Esophagus muscularis mucosa (tissue), 4 donors: ENCODE results near the gene PLIN1. TPM values are rescaled to one million over a fixed set of nuclear protein-coding genes. Genes with fewer than 3 reads are reported as not detected.
A peak's percentile ranks its signal among the peaks of the same experiment; 100 is the strongest.

ENCODE experiments used
- DNase-seq: peaks from one replicate; pipeline ENCODE4 v3.0.0-alpha.2; 2017; ENCODE audit errors: extremely low spot score
- H3K27ac ChIP-seq, 4 donors: fragments of 200-600 bp; sonication (generic); replicated peaks in 1 of 4; 1 replicate in 3 of 4; 2 replicates in 1 of 4; pipeline ENCODE4 v1.5.1; 2016 to 2019; ENCODE audit warnings: mild to moderate bottlenecking in 1 of 4
- H3K27me3 ChIP-seq, 4 donors: fragments of 200-600 bp; sonication (generic); one replicate each; pipeline versions ENCODE4 v1.5.1 to v1.6.0; 2016 to 2019
- H3K36me3 ChIP-seq, 4 donors: fragments of 200-600 bp; sonication (generic); one replicate each; pipeline ENCODE4 v1.5.1; 2016 to 2019
- H3K4me1 ChIP-seq, 4 donors: fragments of 200-600 bp; sonication (generic); one replicate each; pipeline ENCODE4 v1.5.1; 2016 to 2019
- H3K4me3 ChIP-seq, 4 donors: fragments of 200-600 bp; sonication (generic); 1 replicate in 2 of 4; 2 replicates in 2 of 4; pipeline ENCODE4 v1.5.1; 2016 to 2019; ENCODE audit warnings: mild to moderate bottlenecking in 4 of 4, moderate library complexity in 1 of 4
- H3K9me3 ChIP-seq, 4 donors: fragments of 200-600 bp; sonication (generic); 1 replicate in 3 of 4; 2 replicates in 1 of 4; pipeline ENCODE4 v1.5.1; 2016 to 2019
- CTCF ChIP-seq, 3 experiments: fragments of 200-600 bp in 2 of 3; fragments of 450-650 bp in 1 of 3; sonication (generic) in 2 of 3; IDR thresholded peaks; one replicate each; pipeline ENCODE4 v1.5.1; 2017 to 2019; ENCODE audit warnings: antibody characterized with exemption in 3 of 3, mild to moderate bottlenecking in 2 of 3, moderate library complexity in 1 of 3
- EP300 ChIP-seq: sonication (generic); formaldehyde crosslinking; IDR thresholded peaks from one replicate; pipeline ENCODE4 v1.6.1; 2017; ENCODE audit warnings: antibody characterized with exemption
- POLR2A ChIP-seq: fragments of 450-650 bp; IDR thresholded peaks from one replicate; pipeline ENCODE4 v1.6.1; 2017; ENCODE audit warnings: antibody characterized with exemption, moderate library complexity, mild to moderate bottlenecking, low read depth
- POLR2AphosphoS5 ChIP-seq, 2 donors: sonication (generic); formaldehyde crosslinking; IDR thresholded peaks; one replicate each; pipeline ENCODE4 v1.6.1; 2017; ENCODE audit warnings: antibody characterized with exemption in 2 of 2
- WGBS: methylation state at CpG from one replicate; pipeline ENCODE4 v1.1.5; 2018; 5-methylcytosine and 5-hydroxymethylcytosine counted together
- intact Hi-C: fragments of 100-400 bp; cut with DNase I; formaldehyde crosslinking; loops from one replicate; pipeline ENCODE4 v1.15.1; 2023
- total RNA-seq, 4 donors: library from RNA; depleted of rRNA; stranded (reverse); fragments of >200 nt; gene quantifications; one replicate each; pipeline versions ENCODE4 v1.1.0 to v1.2.1, GENCODE V29; 2016

Gene PLIN1
- total RNA-seq, 4 donors from 2014 or later = 0.99 to 5.8 (median 2.8) TPM

- intact Hi-C loops = loop anchor here (5.0 to 10.0 kb wide), 2 partner anchors 43 to 225 kb away; partner anchors contain the start of genes PEX11A and WDR93
Observed at GRCh38 chr15:89649716-89650115, 29.5 kb downstream of the PLIN1 start.

DNA sequence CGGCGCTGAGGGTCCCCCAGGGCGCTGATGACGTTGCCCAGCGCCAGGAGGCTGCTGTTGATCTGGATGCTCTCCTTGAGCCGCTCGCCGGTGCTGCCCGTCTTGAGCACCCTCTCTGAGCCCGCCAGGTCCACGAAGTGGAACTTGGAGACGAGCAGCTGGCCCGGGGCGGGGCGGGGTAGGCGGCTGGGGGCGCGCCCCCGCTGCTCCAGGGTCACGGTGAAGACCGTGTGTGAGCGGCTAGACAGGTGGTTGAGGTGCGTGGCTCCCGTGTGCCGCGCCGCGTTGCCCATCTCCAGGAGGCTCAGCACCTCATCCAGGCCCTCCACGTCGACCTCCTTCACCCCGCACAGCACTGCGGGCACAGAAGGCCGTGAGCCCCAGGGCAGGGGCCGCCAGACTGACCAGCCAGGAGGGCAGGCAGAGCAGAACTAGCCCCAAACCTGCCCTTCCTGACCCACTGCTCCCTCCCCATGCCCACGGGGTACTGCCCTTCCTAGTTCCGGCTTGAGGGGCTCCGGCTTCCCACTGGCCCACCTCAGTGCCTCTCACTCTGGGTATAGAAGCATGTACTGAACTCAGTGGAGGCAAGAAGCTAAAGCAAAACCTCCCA lies 30.0 kb downstream of the PLIN1 start:
- TF ChIP-seq EP300 (no peak), POLR2AphosphoS5 (IDR thresholded peaks at IDR 0.05) (no peak), POLR2A (no peak), CTCF (IDR thresholded peaks at IDR 0.05) (no peak)
- Histone ChIP-seq H3K36me3 (peaks cover 0 to 46% (median 21%) of the 10 kb centered on the region in 4 donors), H3K4me3 (no peak overlapping the region), H3K27me3 (no peaks in the 10 kb centered on the region), H3K9me3 (no peaks in the 10 kb centered on the region), H3K27ac (no peak overlapping the region), H3K4me1 (peaks cover 3 to 29% (median 12%) of the 10 kb centered on the region in 4 donors)
- intact Hi-C loops = loop anchor here (5.0 to 10.0 kb wide), 2 partner anchors 43 to 226 kb away; partner anchors contain the start of genes PEX11A and WDR93
- no peak for DNase-seq
- 93% methylated on average over 26 of the region's 37 CpGs for WGBS

More at GRCh38 chr15:89649716-89650115, 29.5 kb downstream of the PLIN1 start:
- H3K27ac ChIP-seq = no peak overlapping the region
- peaks cover 8 to 35% (median 18%) of the 10 kb centered on the region in 4 donors for H3K4me1 ChIP-seq
- no peaks in the 10 kb centered on the region for H3K9me3 ChIP-seq
- peaks cover 0 to 4% (median 0%) of the 10 kb centered on the region in 4 donors for H3K27me3 ChIP-seq
- no peak for TF ChIP-seq EP300
- no peak for TF ChIP-seq POLR2A
- no peak for TF ChIP-seq CTCF (IDR thresholded peaks at IDR 0.05)
- TF ChIP-seq POLR2AphosphoS5 (IDR thresholded peaks at IDR 0.05) = no peak
- peaks cover 0 to 41% (median 20%) of the 10 kb centered on the region in 4 donors for H3K36me3 ChIP-seq
- WGBS = 94% methylated on average over 9 of the region's 15 CpGs
- DNase-seq = no peak
- no peak overlapping the region for H3K4me3 ChIP-seq

DNA sequence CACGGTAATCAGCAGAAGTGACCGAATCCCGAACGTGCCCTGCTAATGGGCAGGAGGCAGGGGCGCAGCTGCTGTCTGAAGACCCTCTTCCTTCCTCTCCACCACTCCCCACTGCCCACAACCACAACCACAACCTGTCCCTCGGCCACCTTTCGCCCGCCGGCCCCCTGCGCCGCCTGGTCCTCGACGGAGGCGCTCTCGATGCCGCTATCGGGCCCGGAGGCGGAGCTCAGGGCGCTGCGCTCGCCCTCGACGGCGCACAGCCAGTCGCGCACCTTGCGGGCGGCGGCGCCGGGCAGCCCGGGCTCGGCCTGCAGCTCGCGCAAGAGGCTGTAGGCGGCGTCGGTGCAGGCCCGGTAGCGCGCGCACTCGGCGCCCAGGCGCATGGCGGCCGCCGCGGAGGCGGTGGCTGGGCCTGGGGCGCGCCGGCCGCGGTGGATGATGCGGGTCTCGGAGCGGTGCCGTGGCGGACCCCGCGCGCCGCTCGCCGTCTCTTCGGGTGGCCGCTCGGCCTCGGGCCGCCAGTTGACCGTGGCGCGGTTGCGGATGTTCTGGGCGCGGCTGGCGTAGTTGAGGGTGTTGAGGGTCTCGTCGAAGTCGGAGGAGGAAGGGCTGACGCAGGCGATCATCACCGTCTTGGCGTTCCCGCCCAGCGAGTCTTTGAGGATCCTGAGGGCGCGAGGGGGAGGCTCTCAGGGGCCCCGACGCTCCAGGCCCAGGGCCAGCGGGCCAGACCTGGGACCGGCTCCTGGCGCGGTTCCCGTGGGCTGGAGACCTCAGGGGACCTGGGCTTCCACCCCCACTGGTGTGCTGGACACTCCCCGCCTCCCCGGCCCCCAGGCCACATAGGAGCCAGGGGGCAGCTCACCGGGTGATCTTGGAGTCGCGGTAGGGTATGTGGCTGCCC lies 30.8 kb downstream of the PLIN1 start:
- no peak for DNase-seq
- peaks cover 3 to 21% (median 8%) of the 10 kb centered on the region in 4 donors for H3K4me1 ChIP-seq
- 85% methylated on average over 79 of the region's 102 CpGs for WGBS
- no peak overlapping the region for H3K4me3 ChIP-seq
- no peaks in the 10 kb centered on the region for H3K27me3 ChIP-seq
- no peaks in the 10 kb centered on the region for H3K9me3 ChIP-seq
- H3K36me3 ChIP-seq = peaks cover 0 to 53% (median 21%) of the 10 kb centered on the region in 4 donors
- TF ChIP-seq POLR2A (no peak), EP300 (no peak), POLR2AphosphoS5 (IDR thresholded peaks at IDR 0.05) (no peak), CTCF (IDR thresholded peaks at IDR 0.05) (no peak)
- intact Hi-C loops = loop anchor here (5.0 to 10.0 kb wide), 2 partner anchors 44 to 226 kb away; partner anchors contain the start of genes PEX11A and WDR93
- no peak overlapping the region for H3K27ac ChIP-seq

GRCh38 chr15:89647191-89647851 lies 31.8 kb downstream of the PLIN1 start:
- H3K9me3 ChIP-seq = no peaks in the 10 kb centered on the region
- H3K27me3 ChIP-seq = no peaks in the 10 kb centered on the region
- H3K27ac ChIP-seq = no peak overlapping the region
- intact Hi-C loops = loop anchor here (2.0 to 10.0 kb wide), 3 partner anchors 45 to 227 kb away; partner anchors contain the start of genes MESP1, PEX11A and WDR93
- no peak for DNase-seq
- H3K36me3 ChIP-seq = peaks cover 0 to 59% (median 25%) of the 10 kb centered on the region in 4 donors
- whole genome bisulfite sequencing = 58% methylated on average over 25 of the region's 25 CpGs
- peak; percentile 78 to 90 (median 87) for TF ChIP-seq CTCF (IDR thresholded peaks at IDR 0.05)
- peak in 1 of 2 donors; percentile 27 for TF ChIP-seq POLR2AphosphoS5 (IDR thresholded peaks at IDR 0.05)
- no peak for TF ChIP-seq POLR2A
- TF ChIP-seq EP300 = no peak
- no peak overlapping the region for H3K4me3 ChIP-seq
- H3K4me1 ChIP-seq = peaks cover 3 to 14% (median 8%) of the 10 kb centered on the region in 4 donors
